ENCODE data around the gene TRPM2.

DNA sequence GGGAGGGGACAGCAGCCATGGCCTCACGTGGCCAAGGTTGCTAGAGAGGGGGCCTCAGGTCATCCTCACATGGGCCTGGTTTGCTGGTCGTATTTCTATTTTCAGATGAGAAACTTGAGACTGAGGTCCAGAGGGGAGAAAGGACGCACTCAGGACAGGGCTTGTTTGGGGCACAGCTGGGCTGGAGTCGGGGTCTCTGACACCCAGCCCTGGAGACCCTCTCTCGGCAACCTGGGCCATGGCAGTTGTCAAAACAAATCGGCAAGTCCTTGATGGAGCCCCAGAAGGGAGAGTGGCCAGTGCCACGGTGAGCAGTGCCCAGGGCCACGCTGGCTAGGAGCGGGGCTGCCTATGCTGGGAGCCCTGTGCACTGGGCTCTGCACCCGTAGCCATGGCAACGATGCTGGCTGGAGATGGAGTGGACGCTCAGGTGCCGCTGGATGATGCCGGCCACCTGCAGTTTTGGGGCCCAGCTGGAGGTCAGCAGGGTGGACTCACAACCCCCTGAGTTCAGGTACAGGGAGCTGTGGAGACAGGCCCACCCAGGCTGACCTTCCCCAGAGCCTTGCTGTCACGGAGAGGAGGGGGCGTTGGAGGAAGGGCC lies 113.0 kb downstream of the TRPM2 start:
- TF ChIP-seq CTCF (IDR thresholded peaks at IDR 0.05) (no peak), POLR2AphosphoS5 (IDR thresholded peaks at IDR 0.05) (no peak)

Data from prostate gland (tissue), 2 donors.